SKM-1 (cell line): ENCODE measurements around the gene ZNF793.

Experiments used
- DNase-seq: peaks from one replicate; lab custom pipeline; 2025; ENCODE audit not compliant: unreplicated experiment; lab: John Stamatoyannopoulos, UW

ZNF793 gene

DNA sequence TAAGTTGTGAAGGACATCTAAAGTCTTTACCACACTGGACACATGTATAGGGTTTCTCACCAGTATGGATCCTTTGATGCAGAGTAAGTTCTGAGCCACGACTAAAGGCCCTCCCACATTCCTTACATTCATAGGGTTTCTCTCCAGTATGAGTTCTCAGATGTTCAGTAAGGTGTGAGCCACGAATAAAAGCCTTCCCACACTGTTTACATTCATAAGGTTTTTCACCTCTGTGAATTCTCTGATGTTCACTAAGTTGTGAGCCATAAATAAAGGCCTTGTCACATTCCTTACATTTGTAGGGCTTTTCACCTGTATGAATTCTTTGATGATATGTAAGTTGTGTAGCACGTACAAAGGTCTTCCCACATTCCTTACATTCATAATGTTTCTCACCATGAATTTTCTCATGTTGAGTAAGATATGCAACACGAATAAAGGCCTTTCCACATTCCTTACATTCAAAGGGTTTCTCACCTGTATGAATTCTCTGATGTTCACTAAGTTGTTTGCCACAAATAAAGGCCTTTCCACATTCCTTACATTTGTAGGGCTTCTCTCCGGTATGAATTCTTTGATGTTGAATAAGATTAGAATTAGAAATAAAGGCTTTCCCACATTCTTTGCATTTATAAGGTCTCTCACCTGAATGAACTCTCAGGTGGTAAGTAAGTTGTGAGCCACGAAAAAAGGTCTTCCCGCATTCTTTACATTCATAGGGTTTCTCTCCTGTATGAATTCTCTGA lies 58.1 kb downstream of the ZNF793 start:
- no peak for DNase-seq

DNA sequence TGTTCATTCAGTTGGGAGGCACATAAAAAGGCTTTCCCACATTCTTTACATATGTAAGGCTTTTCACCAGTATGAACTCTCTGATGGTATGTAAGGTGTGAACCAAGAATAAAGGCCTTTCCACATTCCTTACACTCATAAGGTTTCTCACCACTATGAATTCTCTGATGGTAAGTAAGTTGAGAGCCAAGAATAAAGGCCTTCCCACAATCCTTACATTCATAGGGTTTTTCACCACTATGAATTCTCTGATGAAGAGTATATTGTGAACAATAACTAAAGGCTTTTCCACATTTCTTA lies 58.6 kb downstream of the ZNF793 start:
- DNase-seq, result no peak

DNA sequence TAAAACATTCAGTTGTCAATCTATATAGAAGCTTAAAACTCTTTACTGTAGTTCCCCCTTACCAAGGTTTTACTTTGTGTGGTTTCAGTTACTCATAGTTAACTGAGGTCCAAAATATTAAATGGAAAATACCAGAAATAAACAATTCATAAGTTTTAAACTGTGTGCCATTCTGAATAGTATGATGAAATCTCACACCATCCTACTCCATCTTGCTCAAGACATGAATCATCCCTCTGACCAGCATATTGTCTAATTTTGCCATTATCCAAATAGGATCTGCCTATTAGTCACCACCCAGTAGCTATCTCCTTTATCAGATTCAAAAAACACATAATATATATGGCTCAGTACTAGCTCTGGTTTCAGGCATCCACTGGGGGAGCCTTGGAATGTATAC lies 65.5 kb downstream of the ZNF793 start:
- no peak for DNase-seq

DNA sequence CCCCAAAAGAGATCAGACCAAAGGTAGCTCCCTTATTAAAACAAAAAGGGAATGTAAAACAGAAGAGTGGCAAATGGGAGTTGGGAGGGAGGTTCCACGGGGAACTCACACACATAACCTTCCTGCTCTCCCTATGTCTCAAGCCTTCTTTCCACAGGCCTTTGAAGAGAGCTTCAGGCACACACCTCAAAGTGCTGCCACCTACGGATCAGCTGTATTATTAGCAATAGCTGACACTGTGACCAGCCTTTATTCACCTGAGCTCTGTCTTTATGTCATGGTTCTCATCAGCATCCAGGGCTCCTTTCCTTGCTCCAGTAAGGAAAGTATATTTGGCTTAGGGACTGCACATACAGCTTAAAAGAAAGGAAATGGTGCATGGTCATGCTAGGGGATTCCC lies 76.6 kb downstream of the ZNF793 start:
- DNase-seq, result no peak
